NCI-H1417 (cell line): ENCODE measurements around the gene NRXN3.

Experiments used
- DNase-seq, 3 experiments: peaks; one replicate each; lab custom pipeline; 2025; lab: John Stamatoyannopoulos, UW

The NRXN3 gene

DNA sequence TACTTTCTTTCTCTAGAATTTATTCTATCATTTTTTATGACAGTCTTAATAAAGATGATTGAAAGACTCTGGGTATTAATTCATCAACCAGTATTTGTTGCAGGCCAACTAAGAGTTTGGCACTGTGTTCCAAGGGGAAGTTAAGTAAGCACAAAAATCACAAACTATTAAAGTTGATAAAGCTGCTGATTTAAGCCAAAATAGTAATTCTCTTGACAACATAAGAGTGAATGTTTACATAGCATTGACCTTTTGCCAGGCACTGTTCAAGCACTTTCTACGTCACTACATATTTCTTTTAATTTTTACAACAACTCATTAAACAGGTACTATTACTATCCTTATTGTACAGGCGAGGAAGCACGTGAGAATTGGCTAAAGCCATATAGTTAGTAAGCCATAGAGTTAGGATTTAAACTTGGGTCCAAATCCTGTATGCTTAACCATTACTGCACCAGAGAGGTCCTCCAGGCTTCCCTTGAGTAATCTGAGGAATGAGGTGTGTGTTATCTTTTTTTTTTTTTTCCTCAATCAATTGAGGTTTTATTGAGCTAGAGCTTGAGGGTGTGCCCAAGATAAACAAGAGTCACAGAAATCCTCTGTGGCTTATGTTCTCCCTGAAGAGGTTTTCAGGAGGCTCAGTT, 1031.5 kb downstream of the NRXN3 start:
- no peak for DNase-seq

DNA sequence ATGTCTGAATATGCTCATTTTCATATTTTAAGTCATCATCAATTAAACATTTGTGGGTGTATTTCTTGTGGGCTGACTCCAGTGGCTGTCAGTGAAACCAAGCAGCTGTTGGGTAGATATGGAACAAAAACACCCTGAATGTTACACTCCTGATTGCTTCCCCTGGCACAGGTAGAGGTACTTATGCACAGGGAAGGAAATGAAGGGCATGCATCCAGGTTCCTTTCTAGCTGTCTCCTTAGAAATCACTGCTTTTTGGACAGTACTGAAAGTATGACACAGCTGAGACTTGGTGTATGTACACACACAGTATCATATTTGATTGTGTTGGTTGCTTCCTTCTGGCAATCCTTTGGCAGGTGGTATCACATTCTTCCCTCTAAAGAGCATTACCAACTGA, 1034.4 kb downstream of the NRXN3 start:
- DNase-seq: peak in 1 of 3 experiments; percentile 26

DNA sequence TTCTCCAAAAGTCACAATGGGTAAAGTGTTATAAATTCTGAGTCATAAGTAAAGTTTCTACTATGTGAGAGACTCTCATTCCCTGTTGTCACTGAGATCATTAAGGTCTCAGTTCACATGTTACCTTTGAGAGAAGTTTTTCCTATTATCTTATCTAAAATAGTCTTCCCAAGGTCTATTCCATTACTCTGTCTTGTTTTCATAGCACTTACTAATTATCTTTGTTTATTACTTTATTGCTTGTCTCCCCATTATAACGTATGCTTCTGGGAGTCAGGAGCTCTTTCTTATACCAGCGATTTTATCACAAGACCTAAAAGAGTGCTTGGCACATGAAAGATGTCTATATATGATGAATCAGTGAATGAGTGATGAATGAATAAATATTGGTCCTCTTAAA, 1039.2 kb downstream of the NRXN3 start:
- DNase-seq: no peak

DNA sequence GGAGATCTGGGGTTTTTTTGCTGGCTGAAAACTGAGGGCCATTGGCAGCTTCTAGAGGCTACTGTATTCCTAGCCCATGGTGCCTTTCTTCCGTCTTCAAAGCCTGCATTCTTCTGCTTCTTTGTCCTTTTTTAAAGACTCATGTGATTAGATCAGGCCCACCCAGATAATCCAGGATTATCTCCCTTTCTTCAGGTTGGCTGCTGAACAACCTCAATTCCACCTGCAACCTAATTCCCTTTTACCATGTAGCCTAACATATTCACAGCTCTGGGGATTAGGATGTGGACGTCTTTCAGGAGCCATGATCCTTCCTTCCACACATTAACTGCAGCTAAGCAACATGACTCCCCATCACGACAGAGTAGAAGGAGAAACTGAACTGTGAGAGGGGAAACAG, 1055.6 kb downstream of the NRXN3 start:
- DNase-seq: no peak

DNA sequence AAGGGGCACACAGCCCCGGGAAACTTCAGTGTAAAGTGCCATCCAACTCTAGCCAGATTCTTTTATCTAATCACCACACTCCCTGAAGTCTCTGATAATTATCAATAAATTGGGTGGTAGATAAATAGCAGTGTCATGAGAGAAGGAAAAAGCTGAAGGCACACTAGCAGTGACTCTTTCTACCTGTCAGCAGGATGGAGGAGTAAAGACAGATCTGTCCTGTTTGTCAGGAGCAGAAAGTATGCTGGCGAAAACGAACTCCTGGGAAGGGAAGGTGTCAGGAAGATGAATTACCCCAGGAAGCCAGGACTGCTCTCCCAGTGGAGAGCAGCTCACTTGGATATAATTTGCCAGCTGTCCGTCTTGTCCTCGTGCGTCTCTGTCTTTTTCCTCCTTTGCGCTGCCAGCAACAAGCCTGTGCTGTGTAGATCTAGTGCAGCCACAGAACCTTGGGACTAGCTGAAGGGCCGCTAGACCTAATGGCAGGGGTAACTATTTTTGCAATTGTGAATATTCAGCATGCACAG, 1059.3 kb downstream of the NRXN3 start:
- peak in 2 of 3 experiments; percentile 20 to 61 for DNase-seq

DNA sequence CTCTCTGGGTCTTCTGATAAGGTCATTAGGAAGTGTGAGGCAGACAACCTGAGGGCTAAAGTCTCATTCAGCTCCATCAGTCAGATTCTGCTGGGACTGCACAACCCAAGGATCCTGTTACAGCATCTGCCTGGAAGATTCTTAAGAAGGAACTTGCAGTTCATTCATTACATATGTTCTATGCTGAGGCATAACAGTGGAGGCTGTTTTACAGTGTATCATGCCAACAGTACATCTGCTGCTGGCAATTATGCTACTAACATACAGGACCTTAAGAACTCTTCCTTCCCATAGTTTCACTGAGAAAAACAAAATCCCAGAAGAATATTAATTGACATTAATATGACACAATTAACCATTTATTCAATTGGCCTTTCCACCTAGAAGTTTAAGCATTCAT, 1072.5 kb downstream of the NRXN3 start:
- no peak for DNase-seq

DNA sequence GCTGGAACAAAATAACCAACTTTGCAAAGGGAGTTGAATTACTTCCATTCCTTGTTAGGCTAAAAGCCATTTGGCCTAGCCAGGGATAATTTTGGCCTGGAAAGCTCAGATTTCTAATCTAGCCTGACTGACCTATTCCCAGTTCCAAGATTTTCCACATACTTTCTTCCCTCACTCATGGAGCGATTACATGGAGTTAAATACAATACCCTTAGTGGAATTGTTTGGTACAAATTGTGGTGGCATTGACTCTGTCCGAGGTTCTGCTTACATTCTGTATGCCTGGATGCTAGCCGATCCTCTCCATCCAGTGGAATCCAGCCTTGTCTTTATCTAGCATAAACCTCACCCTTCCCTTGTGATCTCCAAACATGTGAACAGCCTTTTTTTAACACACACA, 1076.0 kb downstream of the NRXN3 start:
- DNase-seq: no peak

DNA sequence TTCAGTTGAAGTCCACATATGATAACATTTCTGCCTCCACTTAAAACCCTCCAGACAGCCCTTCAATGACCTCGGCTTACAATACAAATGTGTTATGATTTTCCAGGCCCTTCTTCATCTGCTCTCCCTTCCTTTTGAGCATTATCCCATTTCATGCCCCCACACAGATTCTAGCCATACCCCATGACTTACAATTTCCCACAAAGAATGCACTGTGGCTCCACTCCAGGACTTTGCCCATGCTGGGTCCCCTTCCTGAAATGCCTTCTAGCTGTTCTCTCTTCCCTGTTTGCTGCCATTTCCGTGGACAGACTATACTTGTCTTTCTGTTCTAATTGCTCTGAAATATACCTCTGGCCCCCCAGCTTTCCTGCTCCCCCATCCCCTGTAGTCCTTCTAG, 1078.0 kb downstream of the NRXN3 start:
- no peak for DNase-seq

DNA sequence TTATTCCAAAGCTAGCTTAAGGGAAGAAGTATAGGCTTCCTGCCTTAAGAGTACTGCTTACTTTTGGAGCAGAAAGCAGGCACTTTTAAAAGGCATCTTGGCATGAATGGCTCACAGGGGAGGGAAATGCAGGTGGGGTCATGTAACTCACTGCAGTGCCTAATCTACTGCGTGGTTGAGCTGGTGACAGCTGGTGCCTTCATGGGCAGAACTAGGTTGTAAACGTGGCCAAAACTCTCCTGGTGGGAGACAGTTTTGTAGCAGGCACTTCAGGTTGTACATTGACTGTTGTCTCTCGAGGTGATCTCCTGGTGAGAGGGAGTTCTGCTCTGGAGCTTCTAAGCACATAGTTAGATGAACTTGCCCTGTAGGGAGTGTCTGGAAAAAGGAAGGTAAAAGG, 1078.6 kb downstream of the NRXN3 start:
- DNase-seq: peak in 2 of 3 experiments; percentile 22 to 26

DNA sequence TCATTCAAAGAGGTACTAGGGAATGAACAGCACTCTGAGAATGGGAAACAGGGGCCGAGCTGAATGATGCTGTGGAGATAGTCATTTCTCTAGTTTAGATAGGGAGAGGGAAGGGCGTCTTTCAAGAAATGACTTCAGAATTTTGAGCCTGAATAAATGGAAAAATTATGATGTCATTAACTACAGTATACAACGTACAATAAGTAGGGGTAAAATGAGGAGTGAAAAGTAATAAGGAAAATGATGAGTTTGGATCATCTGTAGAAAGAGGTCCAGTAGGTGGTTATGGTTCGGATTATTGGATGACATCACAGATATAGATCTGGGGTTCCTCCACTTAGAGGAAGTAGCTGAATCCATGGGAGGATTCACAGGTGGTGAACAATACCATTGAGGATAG, 1081.1 kb downstream of the NRXN3 start:
- DNase-seq: no peak

DNA sequence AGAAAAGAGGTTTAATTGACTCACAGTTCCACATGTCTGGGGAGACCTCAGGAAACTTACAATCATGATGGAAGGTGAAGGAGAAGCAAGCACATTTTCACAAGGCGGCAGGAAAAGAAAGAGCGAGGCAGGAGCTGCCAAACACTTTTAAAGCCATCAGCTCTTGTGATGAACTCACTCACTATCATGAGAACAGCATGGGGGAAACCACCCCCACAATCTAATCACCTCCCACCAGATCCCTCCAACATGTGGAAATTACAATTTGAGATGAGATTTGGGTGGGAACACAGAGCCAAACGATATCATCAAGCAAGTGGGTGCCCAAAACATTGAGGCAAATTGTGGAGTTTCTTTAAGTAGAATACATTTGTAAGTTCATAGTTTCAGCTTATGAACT, 1083.4 kb downstream of the NRXN3 start:
- DNase-seq: no peak

DNA sequence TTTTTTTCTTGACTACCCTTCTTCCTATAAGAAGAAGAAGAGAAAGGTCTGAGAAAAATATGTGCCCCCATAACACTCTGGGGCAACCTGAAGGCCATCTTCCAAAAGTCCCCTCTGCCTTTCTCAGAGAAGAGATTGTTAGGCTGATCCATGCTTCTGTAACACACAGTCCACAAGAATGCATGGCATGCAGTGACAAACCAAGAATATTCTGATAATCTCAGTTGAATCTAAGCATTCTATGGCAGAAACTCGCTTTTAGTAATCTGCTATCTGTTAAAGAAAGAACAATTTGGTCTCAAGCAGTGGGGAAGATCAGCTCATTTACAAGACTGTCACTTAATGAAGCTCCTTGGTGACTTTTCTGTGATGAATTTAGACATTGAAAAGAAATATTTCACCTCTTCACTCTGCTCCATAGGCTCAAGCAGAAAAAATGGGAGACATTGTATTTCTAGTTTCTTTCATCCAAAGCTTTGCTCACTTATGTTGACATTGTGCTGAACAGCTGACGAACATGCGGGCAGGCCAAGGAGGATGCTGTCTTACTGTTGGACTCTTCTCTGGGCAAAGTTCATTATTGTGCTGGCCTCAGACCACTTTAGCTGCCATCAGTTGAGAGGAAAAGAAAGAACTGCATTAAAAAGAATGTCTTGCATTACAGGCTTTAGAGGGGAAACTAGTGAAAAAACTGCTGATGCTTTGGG, 1084.0 kb downstream of the NRXN3 start:
- no peak for DNase-seq

DNA sequence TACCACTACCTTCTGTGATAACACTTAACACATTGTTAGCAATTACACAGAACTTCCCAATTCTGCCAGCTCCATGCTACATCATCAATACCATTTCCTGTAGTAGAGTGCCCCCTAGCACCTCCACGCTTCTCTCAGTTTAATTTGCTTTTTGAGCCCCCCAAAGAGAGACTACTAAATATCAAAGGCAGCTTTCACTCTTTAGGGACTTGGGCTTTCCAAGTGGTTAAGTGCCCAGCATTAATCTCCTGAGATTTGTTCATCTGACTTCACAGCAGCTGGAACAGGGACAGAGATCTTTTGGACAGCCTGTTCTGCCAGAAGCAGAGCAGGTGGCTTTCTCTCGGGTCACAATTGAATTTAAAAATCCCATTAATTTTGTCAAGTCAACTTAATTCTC, 1086.2 kb downstream of the NRXN3 start:
- peak in 2 of 3 experiments; percentile 57 to 75 for DNase-seq

DNA sequence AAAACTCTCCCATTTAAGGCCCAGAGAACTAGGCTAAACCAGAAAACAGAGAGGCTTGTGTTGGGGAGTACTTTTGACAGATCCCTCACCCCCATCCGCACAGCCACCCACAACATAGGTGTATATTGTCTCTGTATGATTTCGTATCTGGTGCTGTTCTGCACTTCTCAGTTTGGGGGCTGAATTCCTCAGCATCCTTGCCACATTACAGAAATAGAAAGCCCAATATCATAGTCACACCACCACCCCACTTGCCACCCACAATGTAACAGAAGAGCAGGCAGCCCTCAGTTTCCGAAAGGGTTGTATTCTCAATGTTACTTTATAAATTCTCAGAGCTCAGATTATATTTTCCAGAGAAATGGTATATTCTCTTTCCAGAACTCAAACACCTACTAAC, 1090.2 kb downstream of the NRXN3 start:
- DNase-seq: no peak

DNA sequence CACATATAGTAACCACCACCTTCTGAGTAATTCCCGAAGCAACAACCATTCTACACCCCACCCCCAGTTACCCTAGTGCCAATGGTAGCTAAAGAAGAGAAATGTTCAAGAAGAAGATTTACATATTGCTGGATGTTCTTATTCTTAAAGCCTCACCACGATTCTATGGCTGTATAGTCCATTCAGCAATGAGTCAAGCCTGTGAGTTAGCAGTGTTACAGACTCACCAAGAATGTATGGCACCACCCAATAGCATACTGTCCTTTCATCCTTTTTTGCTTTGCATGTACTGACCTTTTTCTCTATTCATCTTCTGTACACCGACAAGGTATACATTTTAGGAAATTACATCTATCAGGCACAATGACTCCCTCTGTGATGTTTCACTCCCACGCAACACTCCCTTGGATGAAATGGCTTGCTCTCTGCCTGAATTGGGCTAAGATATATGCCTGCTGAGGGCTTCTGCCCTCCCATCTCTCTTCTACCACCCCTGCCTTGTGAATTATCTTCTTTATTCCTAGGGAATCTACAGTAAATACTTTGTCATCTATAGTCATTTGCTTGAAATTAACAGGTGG, 1095.3 kb downstream of the NRXN3 start:
- no peak for DNase-seq

DNA sequence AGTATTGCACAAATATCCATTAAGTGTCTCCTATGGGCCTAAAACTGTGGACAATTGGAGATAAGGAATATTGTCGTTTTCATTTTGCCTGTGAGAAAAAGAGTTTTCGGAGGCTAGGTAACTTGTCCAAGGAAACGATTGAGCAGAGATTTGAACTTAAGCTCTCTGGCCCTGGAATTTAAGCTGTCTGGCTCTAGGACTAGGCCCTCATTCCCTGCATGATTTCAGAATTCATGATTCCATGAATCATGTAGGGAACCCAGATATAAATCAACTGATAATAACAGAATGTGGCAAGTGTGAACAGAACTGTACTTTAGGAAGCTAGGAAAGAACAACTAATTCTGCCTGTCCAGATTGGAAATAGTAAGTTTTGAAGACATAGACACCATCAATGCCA, 1100.2 kb downstream of the NRXN3 start:
- no peak for DNase-seq

DNA sequence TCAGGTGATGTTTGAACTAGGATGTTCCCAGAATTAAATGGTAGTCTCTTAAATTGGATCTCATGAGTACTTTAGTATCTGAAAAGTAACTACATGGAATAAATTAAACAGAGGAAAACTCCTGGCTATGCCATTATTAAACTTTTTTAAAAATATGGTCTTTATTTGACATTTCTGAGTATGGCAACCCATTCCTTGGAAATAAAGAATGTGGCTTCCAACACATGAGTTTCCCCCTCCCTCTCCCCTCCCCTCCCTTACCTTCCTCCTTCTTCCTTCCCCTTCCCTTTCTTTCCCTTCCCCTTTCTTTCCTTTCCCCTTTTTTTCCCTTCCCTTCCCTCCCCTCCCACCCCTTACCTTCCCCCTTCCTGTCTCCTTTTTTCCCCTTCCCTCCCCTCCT, 1100.9 kb downstream of the NRXN3 start:
- no peak for DNase-seq

DNA sequence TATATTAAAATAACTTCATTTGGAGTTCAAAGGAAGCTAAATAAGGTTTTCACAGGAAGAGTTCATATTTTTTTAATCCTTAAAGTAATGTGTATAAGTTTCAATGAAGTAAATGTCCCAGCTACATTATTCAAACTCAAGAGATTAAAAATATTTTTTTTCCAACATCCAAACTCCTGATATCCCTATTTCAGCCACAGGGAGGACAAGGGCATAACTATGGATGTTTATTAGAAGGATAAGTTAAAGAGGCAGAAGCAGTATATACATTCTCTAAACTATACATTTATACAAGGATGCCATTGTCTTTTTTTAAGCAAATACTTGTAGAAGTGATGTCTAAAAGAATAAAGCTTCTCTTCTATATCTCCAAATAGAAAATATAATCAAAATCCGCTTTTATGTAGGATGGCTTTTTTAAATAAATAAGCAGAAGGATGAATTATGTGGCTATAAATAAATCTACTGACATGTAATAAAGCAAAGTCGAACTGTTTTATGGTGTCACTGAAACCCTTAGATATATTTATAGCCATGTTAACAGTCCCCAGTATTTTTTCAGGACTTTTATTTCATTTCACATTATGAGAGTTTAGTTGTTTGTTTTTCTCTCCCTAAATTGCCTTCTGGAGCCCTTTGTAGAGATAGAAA, 1104.6 kb downstream of the NRXN3 start:
- DNase-seq: peak in 1 of 3 experiments; percentile 44

DNA sequence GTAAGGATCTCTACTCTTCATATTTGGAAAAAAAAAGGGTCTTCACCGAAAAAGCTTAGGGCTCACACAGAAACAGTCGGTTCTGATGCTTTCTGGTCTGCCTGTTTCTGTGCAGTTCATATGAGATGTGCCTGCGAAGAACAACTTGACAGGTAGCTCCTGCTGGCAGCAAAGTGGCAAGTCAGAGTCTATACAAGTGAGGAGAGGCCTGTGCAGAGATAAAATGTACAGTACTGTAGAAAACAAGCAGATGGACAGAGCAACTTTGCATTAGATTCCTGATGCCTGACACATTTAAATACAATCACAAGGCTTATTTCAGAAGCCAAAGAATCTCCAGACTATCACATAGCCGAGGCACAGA, 1105.1 kb downstream of the NRXN3 start:
- peak in 1 of 3 experiments; percentile 44 for DNase-seq

DNA sequence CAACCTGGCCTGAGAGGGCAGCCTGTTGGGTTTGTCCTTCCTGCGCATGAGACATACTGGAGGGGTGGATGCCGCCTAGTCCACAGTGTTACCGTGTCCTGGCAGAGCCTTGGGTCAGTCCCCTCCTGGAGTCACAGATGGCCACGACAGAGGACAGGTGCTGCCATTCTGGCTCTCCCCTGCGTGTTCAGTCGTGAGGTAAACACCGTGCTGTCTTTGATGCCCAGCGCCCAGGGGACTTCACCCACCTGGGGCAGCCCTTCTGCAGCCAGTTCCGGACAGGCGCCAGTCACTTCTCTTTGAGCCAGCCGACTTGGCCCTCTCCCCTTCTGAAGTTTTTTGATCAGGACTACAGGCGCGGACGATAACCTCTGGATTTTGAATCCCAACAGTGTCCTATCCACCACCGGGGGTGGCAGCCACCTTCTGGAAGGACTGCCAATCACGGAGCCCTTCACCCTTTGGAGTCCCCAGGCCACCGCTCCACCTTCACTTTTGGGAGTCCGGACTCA, 1108.2 kb downstream of the NRXN3 start:
- peak in 1 of 3 experiments; percentile 55 for DNase-seq

DNA sequence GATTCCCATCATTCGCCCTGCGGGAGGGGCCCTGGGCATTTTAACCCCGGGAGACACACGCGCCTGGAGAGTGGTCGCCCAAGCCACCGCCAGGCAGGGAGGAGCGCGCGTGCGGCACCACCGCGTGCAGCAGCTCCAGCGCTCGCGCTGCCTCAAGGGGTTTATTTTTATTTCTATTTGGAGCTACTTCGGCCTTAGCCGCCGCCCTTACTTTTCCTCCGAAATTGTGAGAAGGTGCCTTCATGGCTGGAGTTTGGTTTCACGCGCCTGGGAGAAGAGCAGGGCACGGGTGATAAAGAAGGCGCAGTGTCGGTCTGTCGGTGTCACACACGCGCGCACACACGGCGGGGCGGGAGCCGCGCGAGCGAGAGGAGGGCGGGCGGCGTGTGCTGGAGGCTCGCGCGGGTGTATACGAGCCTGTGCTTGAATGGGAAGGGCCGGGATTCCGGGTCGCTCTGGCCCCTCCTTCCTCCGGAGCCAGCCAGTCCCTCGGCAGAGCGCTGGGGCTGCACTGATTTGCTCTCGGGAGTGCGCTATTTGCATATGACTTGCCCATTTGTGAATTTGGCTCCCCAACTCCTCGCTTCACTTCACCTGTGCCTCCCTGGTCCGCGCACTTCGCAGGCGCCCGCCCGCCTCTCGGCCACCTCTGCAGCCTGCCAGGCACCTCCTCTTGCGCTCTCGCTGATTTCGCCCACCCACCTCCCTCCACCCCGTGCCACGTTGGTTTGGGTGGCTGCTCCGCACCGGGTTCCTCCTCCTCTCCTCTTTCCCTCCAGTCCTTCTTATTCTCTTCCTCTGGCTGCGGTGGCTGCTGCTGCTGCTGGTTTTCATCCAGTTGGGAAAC, 1108.8 kb downstream of the NRXN3 start:
- DNase-seq: peak; percentile 96 to 99 (median 97)
